BJ (cell line): ENCODE data around the gene NECTIN3. TPM values are rescaled to one million over a fixed set of nuclear protein-coding genes. Genes with fewer than 3 reads are reported as not detected.

ENCODE experiments used
- CTCF ChIA-PET: fragments of 350-600 bp; formaldehyde crosslinking; extraction: SDS; loops from one replicate; lab custom pipeline; 2021; ENCODE audit warnings: antibody characterized with exemption, inconsistent platforms; lab: Yijun Ruan, JAX
- POLR2A ChIA-PET: fragments of 300-600 bp; sonication (Branson Sonifier 250); formaldehyde crosslinking; extraction: SDS; loops from one replicate; lab custom pipeline; 2021; ENCODE audit warnings: antibody characterized with exemption; lab: Charles Lee
- DNase-seq: peaks from one replicate; pipeline ENCODE4 v3.0.0-alpha.2; 2011; ENCODE audit warnings: low read depth
- H3K27me3 ChIP-seq: 2 replicates; pipeline ENCODE4 v1.6.0; 2011; ENCODE audit warnings: low read length; ENCODE audit not compliant: control insufficient read depth, insufficient read depth
- H3K36me3 ChIP-seq: 2 replicates; pipeline ENCODE4 v1.5.1; 2011; ENCODE audit warnings: low read length; ENCODE audit not compliant: control insufficient read depth, insufficient read depth
- H3K4me3 ChIP-seq: 2 replicates; pipeline ENCODE4 v1.5.1; 2011; ENCODE audit warnings: low read depth, mild to moderate bottlenecking, control low read depth, low read length
- CTCF ChIP-seq: IDR thresholded peaks from 2 replicates; pipeline ENCODE4 v1.5.1; 2011; ENCODE audit warnings: low read depth, mild to moderate bottlenecking, control low read depth, inconsistent platforms, low read length, moderate library complexity; ENCODE audit not compliant: insufficient read depth
- polyA plus RNA-seq: library from polyadenylated mRNA; depleted of rRNA; stranded (reverse); fragments of >200 nt; gene quantifications from 2 replicates; pipeline ENCODE4 v1.2.3, GENCODE V29; 2011

Gene NECTIN3
- polyA plus RNA-seq, 1 experiment, result 24.7 TPM

GRCh38 chr3:111229301-111229700 is 157.7 kb downstream of the NECTIN3 start:
- H3K36me3 ChIP-seq, result no peaks in the 10 kb centered on the region
- H3K4me3 ChIP-seq, result no peak overlapping the region
- TF ChIP-seq CTCF, result no peak
- H3K27me3 ChIP-seq, result no peaks in the 10 kb centered on the region
- ChIA-PET CTCF (interaction anchor here (0.6 kb wide), 1 partner anchor 13 kb away, joined by 3 read pairs; no protein-coding TSS in a partner anchor), POLR2A (no interaction called here)
- no peak for DNase-seq

GRCh38 chr3:111236836-111237713 is 165.5 kb downstream of the NECTIN3 start:
- no peaks in the 10 kb centered on the region for H3K36me3 ChIP-seq
- no peaks in the 10 kb centered on the region for H3K27me3 ChIP-seq
- ChIA-PET CTCF (no interaction called here), POLR2A (interaction anchor here (0.6 kb wide), 1 partner anchor 105 kb away, joined by 4 read pairs; no protein-coding TSS in a partner anchor)
- no peak for TF ChIP-seq CTCF
- no peak overlapping the region for H3K4me3 ChIP-seq
- peak; percentile 28 for DNase-seq

- ChIA-PET POLR2A (no interaction called here), CTCF (no interaction called here)
- no peaks in the 10 kb centered on the region for H3K27me3 ChIP-seq
- H3K4me3 ChIP-seq, result no peak overlapping the region
- no peaks in the 10 kb centered on the region for H3K36me3 ChIP-seq
- no peak for TF ChIP-seq CTCF
- no peak for DNase-seq
These were observed 166.3 kb downstream of the NECTIN3 start for GRCh38 chr3:111237946-111238345.

GRCh38 chr3:111238885-111239284 is 167.3 kb downstream of the NECTIN3 start:
- Histone ChIP-seq H3K36me3 (no peaks in the 10 kb centered on the region), H3K27me3 (no peaks in the 10 kb centered on the region), H3K4me3 (no peak overlapping the region)
- POLR2A ChIA-PET, result no interaction called here
- no peak for DNase-seq
- TF ChIP-seq CTCF, result no peak
- CTCF ChIA-PET, result interaction anchor here (0.6 kb wide), 1 partner anchor 95 kb away, joined by 3 read pairs; no protein-coding TSS in a partner anchor

- ChIA-PET CTCF (interaction anchor here (1.0 kb wide), 1 partner anchor 12 kb away, joined by 3 read pairs; no protein-coding TSS in a partner anchor), POLR2A (no interaction called here)
- DNase-seq, result no peak
- Histone ChIP-seq H3K4me3 (no peak overlapping the region), H3K27me3 (no peaks in the 10 kb centered on the region), H3K36me3 (no peaks in the 10 kb centered on the region)
- no peak for TF ChIP-seq CTCF
These were observed 170.3 kb downstream of the NECTIN3 start for GRCh38 chr3:111241960-111242359.
